HG02884 (cell line): ENCODE measurements around the gene RBM4B.

ENCODE experiments used
- ATAC-seq: cut with Tn5 transposase; IDR thresholded peaks from one replicate; pipeline ENCODE4 v1.9.1; 2021; ENCODE audit warnings: mild to moderate bottlenecking, moderate library complexity; ENCODE audit not compliant: unreplicated experiment

Gene RBM4B

GRCh38 chr11:66687831-66688281, 10.2 kb upstream of the RBM4B start:
- no peak for ATAC-seq

GRCh38 chr11:66686801-66687750, 9.4 kb upstream of the RBM4B start:
- ATAC-seq = no peak

- no peak for ATAC-seq
Measured at GRCh38 chr11:66686100-66686785, 8.6 kb upstream of the RBM4B start.

GRCh38 chr11:66685276-66686099, 7.8 kb upstream of the RBM4B start:
- no peak for ATAC-seq

- ATAC-seq = no peak
Measured at GRCh38 chr11:66684635-66685034, 6.9 kb upstream of the RBM4B start.

- ATAC-seq = no peak
Measured at GRCh38 chr11:66683877-66684276, 6.2 kb upstream of the RBM4B start.

GRCh38 chr11:66680966-66681645, 3.4 kb upstream of the RBM4B start:
- no peak for ATAC-seq

GRCh38 chr11:66676931-66677598, 622 bp downstream of the RBM4B start:
- ATAC-seq = no peak

- no peak for ATAC-seq
Measured at GRCh38 chr11:66676282-66676919, 1.3 kb downstream of the RBM4B start.

GRCh38 chr11:66674964-66675602, 2.6 kb downstream of the RBM4B start:
- ATAC-seq = no peak

GRCh38 chr11:66670816-66671215, 6.9 kb downstream of the RBM4B start:
- ATAC-seq = no peak

- ATAC-seq = no peak
Measured at GRCh38 chr11:66665369-66665768, 12.3 kb downstream of the RBM4B start.

- no peak for ATAC-seq
Measured at GRCh38 chr11:66663741-66664296, 13.9 kb downstream of the RBM4B start.

- no peak for ATAC-seq
Measured at GRCh38 chr11:66659763-66660162, 17.9 kb downstream of the RBM4B start.

GRCh38 chr11:66653123-66653522, 24.6 kb downstream of the RBM4B start:
- ATAC-seq = no peak

- ATAC-seq = no peak
Measured at GRCh38 chr11:66652651-66653050, 25.0 kb downstream of the RBM4B start.

- no peak for ATAC-seq
Measured at GRCh38 chr11:66651016-66651415, 26.7 kb downstream of the RBM4B start.

- ATAC-seq = no peak
Measured at GRCh38 chr11:66649903-66650302, 27.8 kb downstream of the RBM4B start.

GRCh38 chr11:66646828-66647227, 30.9 kb downstream of the RBM4B start:
- no peak for ATAC-seq
